HEK293T (cell line): ENCODE measurements around the gene HCN2.

ENCODE experiments used
- CTCF ChIA-PET: fragments of 350-600 bp; formaldehyde crosslinking; extraction: SDS; loops from one replicate; lab custom pipeline; 2021; ENCODE audit warnings: antibody characterized with exemption, inconsistent platforms; lab: Yijun Ruan, JAX
- POLR2A ChIA-PET: fragments of 350-600 bp; formaldehyde crosslinking; extraction: SDS; loops from one replicate; lab custom pipeline; 2020; ENCODE audit warnings: antibody characterized with exemption, inconsistent platforms; lab: Yijun Ruan, JAX
- DNase-seq: peaks from one replicate; pipeline ENCODE4 v3.0.0; 2012; ENCODE audit warnings: mixed read lengths; ENCODE audit errors: extremely low spot score
- ARNT ChIP-seq: fragments of 450-650 bp; IDR thresholded peaks from 2 replicates; pipeline ENCODE4 v1.6.1; 2017; ENCODE audit warnings: mild to moderate bottlenecking
- BHLHE40 ChIP-seq: fragments of 450-650 bp; IDR thresholded peaks from 2 replicates; pipeline ENCODE4 v1.6.1; 2016; ENCODE audit warnings: mild to moderate bottlenecking, moderate library complexity, borderline replicate concordance
- CTBP1 ChIP-seq: fragments of 450-650 bp; IDR thresholded peaks from 2 replicates; pipeline ENCODE4 v1.6.1; 2016; ENCODE audit warnings: borderline replicate concordance
- ELF4 ChIP-seq: fragments of 450-650 bp; IDR thresholded peaks from 2 replicates; pipeline ENCODE4 v1.6.1; 2017; ENCODE audit warnings: antibody characterized with exemption
- FOXA1 ChIP-seq: fragments of 450-650 bp; IDR thresholded peaks from 2 replicates; pipeline ENCODE4 v1.6.1; 2016; ENCODE audit warnings: mild to moderate bottlenecking
- FOXK2 ChIP-seq: fragments of 450-650 bp; IDR thresholded peaks from 2 replicates; pipeline ENCODE4 v1.6.1; 2016; ENCODE audit warnings: mild to moderate bottlenecking
- FOXM1 ChIP-seq: fragments of 450-650 bp; IDR thresholded peaks from 2 replicates; pipeline ENCODE4 v1.6.1; 2017; ENCODE audit warnings: mild to moderate bottlenecking, borderline replicate concordance
- HDGF ChIP-seq: fragments of 450-650 bp; IDR thresholded peaks from 2 replicates; pipeline ENCODE4 v1.6.1; 2017; ENCODE audit warnings: antibody characterized with exemption, borderline replicate concordance
- L3MBTL2 ChIP-seq: fragments of 450-650 bp; conservative IDR thresholded peaks from 2 replicates; pipeline ENCODE4 v1.6.1; 2016; ENCODE audit warnings: mild to moderate bottlenecking
- LEF1 ChIP-seq: fragments of 450-650 bp; IDR thresholded peaks from 2 replicates; pipeline ENCODE4 v1.6.1; 2017; ENCODE audit warnings: mild to moderate bottlenecking, borderline replicate concordance
- NFRKB ChIP-seq: fragments of 450-650 bp; IDR thresholded peaks from 2 replicates; pipeline ENCODE4 v1.6.1; 2016; ENCODE audit warnings: mild to moderate bottlenecking, moderate library complexity
- PKNOX1 ChIP-seq: fragments of 450-650 bp; IDR thresholded peaks from 2 replicates; pipeline ENCODE4 v1.6.1; 2016
- SP1 ChIP-seq: fragments of 450-650 bp; IDR thresholded peaks from 2 replicates; pipeline ENCODE4 v1.6.1; 2017
- SUZ12 ChIP-seq: fragments of 450-650 bp; IDR thresholded peaks from 2 replicates; pipeline ENCODE4 v1.6.1; 2016; ENCODE audit warnings: mild to moderate bottlenecking
- TARDBP ChIP-seq: fragments of 450-650 bp; IDR thresholded peaks from 2 replicates; pipeline ENCODE4 v1.6.1; 2016
- ZNF384 ChIP-seq: fragments of 450-650 bp; IDR thresholded peaks from 2 replicates; pipeline ENCODE4 v1.6.1; 2016

The HCN2 gene

DNA sequence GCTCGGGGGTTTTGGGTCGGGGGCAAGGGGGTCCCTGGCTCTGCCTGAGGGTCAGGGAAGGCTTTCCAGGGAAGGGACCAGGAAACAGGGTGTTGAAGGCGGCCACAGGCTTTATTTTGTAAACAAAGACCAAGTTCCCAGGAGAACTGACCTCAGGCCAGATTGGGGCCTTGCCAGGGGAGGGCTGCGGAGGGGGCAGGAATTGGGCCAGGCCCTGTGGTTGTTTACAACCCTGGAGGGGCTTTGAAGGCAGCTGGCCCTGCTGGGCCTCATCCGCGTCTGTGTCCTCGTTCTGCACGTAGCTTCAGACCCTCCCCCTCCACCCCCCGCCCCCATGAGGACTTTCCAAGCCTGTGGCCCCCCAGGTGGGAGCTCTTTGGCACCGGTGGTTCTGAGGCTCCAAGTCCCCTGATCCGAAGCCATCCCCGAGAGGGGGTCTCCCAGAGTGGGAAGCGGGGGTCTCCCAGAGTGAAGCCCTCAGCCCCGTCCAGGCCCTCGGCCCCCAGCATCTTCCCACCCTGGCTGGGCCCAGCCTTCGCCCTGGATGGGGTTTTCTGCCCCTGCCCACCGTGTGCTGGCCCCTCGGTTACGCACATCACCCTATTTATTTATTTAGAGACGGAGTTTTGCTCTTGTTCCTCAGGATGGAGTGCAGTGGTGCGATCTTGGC lies 30.8 kb upstream of the HCN2 start:
- ChIA-PET POLR2A (no interaction called here), CTCF (no interaction called here)
- TF ChIP-seq HDGF (no peak), ELF4 (no peak), BHLHE40 (no peak), FOXK2 (no peak), LEF1 (no peak), L3MBTL2 (no peak), SP1 (no peak), ARNT (no peak), ZNF384 (no peak), PKNOX1 (no peak), TARDBP (no peak), CTBP1 (no peak), FOXA1 (no peak), SUZ12 (no peak), FOXM1 (no peak), NFRKB (no peak)
- DNase-seq: no peak

- no peak for DNase-seq
- CTCF ChIA-PET: no interaction called here
Measured at GRCh38 chr19:560121-560520, 29.6 kb upstream of the HCN2 start.

GRCh38 chr19:566403-566802 lies 23.3 kb upstream of the HCN2 start:
- CTCF ChIA-PET: no interaction called here
- DNase-seq: no peak
- TF ChIP-seq PKNOX1: peak; percentile 37; the same call in 1 of the 2 replicates
- no peak for TF ChIP-seq FOXK2
- POLR2A ChIA-PET: no interaction called here

More at GRCh38 chr19:560121-560520, 29.6 kb upstream of the HCN2 start:
- POLR2A ChIA-PET: no interaction called here
- no peak for TF ChIP-seq LEF1
- TF ChIP-seq SP1: no peak
- no peak for TF ChIP-seq TARDBP

DNA sequence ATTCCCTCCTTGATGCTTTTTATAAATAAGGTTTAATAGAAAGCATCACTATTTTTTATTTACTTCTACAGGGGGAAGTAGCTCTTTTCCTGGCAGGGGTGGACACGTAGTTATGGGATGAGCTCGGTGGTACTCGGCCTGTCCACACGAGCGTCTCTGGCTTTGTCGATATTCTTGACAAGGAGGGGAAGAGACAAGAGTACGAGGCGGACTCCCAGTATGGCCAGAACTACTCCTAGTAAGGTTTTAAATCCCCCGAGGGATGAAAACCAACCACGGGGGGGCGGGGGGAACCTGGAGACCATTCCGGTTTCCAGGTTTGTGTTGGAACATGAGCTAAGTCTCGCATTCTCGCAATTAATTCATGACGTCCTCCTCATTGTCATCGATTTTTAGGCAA lies 22.8 kb upstream of the HCN2 start:
- TF ChIP-seq CTBP1: no peak
- no peak for TF ChIP-seq BHLHE40
- no peak for TF ChIP-seq L3MBTL2
- TF ChIP-seq NFRKB: no peak
- no peak for TF ChIP-seq SUZ12
- no peak for TF ChIP-seq FOXK2
- no peak for TF ChIP-seq SP1
- no peak for TF ChIP-seq LEF1
- TF ChIP-seq ARNT: no peak
- no peak for TF ChIP-seq FOXA1
- TF ChIP-seq FOXM1: no peak
- TF ChIP-seq HDGF: no peak
- no peak for TF ChIP-seq ZNF384
- TF ChIP-seq PKNOX1: no peak
- no peak for DNase-seq
- POLR2A ChIA-PET: no interaction called here
- CTCF ChIA-PET: no interaction called here

GRCh38 chr19:567296-567900 lies 22.3 kb upstream of the HCN2 start:
- TF ChIP-seq FOXA1 (no peak), ELF4 (no peak), SP1 (no peak), LEF1 (no peak), SUZ12 (no peak), HDGF (no peak), ARNT (no peak), FOXK2 (no peak), PKNOX1 (no peak), NFRKB (no peak), CTBP1 (no peak), FOXM1 (no peak), TARDBP (no peak), ZNF384 (no peak), L3MBTL2 (no peak)
- ChIA-PET POLR2A (no interaction called here), CTCF (no interaction called here)
- no peak for DNase-seq

DNA sequence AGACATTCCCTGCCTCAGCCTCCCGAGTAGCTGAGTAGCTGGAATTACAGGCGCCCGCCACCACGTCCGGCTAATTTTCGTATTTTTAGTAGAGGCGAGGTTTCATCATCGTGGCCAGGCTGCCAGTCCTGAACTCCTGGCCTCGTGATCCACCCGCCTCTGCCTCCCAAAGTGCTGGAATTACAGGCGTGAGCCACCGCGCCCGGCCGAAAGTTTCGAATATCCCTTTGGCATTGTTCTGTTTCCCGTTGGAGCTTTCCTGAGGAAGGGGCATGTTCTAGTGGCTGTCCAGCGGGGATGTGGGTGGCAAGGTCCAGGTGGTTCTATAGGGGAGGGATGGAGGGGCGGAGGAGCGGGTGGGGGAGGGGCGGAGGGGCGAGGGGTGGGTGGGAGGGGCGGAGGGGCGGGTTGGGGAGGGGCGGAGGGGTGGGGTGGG lies 19.4 kb upstream of the HCN2 start:
- ChIA-PET CTCF (no interaction called here), POLR2A (no interaction called here)
- no peak for TF ChIP-seq LEF1
- no peak for TF ChIP-seq NFRKB
- peak; percentile 34 for DNase-seq
